HG03571 (cell line): ENCODE results near the gene TOMM7.

ENCODE experiments used
- ATAC-seq: cut with Tn5 transposase; IDR thresholded peaks from one replicate; pipeline ENCODE4 v1.9.1; 2021; ENCODE audit not compliant: unreplicated experiment

The TOMM7 gene

DNA sequence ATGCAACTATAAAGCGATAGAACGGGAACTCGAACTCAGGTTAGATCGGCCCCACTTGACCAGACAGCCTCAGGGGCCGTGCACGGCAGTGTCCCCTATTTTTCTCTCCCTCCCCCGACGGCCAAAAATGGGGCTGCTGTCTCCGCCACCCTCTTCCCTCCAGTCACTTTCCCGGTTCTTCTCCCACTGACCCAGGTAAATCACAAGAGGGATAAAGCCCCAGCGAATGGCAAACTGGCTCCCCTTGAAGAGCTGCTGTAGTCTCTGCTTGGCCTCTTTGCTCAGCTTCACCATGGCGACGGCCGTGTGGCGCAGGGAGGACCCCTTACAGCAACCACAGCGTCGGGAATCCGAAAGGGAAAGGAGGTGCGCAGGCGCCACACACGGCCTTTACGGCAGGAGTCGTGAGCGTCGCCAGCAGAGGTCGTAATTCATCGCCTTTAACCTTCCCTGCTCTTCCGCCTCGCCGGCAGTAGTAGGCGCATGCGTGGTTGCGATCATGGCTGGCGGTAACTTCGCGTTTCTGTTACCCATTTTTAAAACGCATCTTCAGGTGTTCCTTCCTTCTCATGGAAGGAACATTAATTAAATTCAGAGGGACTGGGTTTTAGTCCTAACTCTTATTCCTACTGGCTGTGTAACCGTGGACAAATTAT is at the start of gene TOMM7:
TOMM7 (minus strand) TSS at position 364 of the 656 bp plus-strand sequence; CDS start at position 294, 70 bp downstream.
- peak; percentile 74 for ATAC-seq

- ATAC-seq: peak; percentile 97
Measured at GRCh38 chr7:22872096-22872807, 49.6 kb upstream of the TOMM7 start.

DNA sequence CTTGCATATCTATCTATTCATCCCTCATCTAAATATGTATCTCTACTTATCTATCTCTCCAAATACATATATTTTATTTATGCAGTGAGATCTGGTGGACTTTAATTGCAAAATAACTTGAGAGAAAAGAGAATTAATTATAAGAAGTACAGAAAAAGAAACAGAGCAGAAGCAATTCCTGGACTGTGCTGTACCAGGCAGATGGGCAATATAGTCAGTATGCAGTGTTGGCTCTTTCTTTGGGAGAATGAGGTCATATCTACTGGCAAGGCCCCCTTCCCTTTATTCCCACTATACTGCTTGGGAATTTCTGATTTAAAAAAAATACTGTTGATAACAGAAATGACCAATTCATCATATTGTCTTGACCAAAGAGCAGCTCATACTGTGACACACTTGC is 49.0 kb upstream of the TOMM7 start:
- no peak for ATAC-seq

- ATAC-seq: no peak
Measured at GRCh38 chr7:22868509-22868908, 45.9 kb upstream of the TOMM7 start.

GRCh38 chr7:22867589-22867988 is 44.9 kb upstream of the TOMM7 start:
- ATAC-seq: no peak

- ATAC-seq: no peak
Measured at GRCh38 chr7:22867003-22867402, 44.4 kb upstream of the TOMM7 start.

- ATAC-seq: no peak
Measured at GRCh38 chr7:22865602-22865960, 42.9 kb upstream of the TOMM7 start.

DNA sequence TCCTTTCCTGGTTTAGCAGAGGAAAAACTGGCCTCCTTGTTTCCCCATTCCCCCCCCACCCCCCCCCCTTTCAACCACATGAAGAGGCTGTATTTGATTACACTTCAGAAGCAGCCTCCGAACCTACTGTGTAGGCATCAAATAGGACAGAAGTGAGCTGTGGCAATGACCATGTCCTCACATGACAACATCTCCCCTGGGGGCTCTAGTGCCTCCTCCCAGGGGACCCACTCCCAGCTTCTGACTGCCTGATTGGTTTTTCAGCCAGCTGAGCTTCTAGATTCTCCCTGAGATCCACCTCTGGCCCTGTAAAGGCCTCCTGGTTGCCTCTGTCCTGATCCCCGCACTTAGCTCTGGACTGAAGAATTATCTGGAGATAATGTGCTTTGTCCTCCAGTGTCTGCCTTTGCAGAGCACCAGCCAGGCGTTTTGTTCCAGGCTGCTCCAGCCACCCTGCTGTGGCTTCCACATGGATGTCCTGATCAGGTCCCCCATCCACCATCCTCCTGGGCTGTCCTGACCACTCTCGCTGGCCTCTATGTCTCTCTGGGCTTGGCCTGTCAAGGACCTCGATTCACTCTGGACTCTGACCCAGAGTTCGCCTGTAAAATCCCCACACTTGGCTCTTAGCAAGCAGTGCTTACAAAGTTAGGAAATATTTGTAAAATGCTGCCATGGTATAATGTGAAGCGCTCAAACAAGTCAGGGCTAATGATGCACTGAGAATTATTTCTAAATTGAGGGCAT is 42.4 kb upstream of the TOMM7 start:
- ATAC-seq: no peak

GRCh38 chr7:22864301-22864700 is 41.7 kb upstream of the TOMM7 start:
- no peak for ATAC-seq

- no peak for ATAC-seq
Measured at GRCh38 chr7:22863156-22863899, 40.7 kb upstream of the TOMM7 start.

DNA sequence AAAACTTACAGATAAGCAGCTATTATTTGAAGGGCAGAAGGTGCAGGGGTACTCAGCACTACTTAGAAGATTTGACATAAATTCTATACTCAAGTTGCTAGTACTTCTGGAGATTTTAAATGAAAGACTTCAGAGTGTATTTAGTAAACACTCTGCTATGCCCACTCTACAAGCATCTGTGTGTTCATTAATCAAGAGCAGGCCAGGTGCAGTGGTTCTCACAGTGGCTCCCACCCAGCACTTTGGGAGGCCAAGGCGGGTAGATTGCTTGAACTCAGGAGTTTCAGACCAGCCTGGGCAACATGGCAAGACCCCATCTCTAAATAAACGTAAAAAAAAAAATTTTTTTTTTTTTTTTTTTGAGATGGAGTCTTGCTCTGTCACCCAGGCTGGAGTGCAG is 38.9 kb upstream of the TOMM7 start:
- ATAC-seq: no peak

DNA sequence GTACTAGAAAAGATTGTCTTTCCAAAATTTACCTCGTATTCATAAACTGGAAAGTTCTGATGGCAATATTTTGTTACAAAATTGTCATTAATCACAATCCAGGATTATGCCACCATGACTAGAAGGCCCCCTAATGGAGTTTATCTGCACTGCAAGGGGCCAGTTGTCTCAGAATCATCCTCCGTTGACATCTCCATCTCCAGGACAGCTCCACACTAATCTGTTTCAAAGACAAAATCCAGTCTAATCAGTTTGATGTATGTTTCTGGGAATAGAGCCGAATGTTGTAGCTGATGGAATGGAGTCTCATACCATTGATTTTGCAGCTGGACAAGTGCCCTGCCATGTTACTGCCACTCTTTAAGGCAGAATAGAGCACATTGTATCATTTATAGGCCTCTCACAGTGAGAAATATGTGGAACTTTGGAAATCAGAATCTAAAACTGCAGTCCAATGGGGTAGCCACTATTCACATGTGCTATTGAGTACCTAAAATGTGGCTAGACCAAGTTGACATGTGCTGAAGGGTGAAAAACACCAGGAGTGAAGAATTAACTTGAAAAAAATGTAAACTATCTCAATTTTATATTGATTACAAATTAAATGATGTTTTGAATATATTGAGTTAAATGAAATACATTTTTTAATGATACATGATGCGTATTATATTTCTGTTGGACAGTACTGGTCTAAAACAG is 38.3 kb upstream of the TOMM7 start:
- ATAC-seq: no peak

DNA sequence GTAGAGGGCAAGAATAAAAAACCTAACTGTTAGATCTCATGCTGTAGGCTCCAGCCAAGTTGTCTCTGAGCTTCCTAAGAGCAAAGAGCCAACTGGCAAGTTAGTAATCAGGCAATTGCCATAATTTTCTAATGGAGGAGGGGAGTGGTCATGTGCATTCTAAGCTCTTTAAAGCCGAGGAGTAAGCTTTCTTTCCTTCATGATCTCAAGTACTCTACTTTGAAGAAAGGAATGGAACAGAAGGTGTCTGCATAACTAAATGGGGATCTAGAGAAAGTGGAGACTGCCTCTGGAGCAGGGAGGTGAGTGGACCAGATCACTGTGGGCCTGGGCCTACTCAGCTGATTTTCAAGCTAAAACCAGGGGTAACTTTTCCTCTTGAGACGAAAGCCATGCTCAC is 37.7 kb upstream of the TOMM7 start:
- no peak for ATAC-seq

DNA sequence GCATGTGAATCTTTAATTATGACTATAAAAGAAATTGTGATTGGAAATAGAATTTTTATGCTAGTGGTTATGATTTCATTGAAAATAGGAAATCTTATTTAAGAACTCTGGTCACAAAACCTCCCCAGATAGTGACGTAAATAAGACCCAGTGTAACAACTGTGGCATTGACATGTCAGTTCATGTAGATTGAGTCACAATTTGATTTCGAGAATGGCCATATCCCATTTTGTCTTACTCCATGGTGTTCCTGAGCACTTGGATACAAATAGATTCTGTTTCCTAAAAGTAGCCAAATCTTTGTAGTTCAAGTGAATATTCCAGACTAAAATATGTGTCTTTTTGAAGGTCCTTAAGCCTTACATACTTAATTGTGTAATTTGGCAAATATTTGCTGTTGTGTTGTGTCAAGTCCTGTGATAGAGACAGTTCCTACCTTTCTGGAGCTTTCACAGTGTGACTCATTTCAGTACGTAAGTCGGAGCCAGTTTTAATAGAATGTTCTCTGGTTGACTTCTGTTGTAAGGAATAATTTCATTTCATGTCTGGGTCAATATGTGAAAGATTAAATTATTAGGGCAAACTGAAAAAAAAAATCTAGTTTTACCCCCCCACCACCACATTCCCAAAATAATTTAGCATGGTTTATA is 37.1 kb upstream of the TOMM7 start:
- no peak for ATAC-seq

- no peak for ATAC-seq
Measured at GRCh38 chr7:22858640-22859561, 36.3 kb upstream of the TOMM7 start.

DNA sequence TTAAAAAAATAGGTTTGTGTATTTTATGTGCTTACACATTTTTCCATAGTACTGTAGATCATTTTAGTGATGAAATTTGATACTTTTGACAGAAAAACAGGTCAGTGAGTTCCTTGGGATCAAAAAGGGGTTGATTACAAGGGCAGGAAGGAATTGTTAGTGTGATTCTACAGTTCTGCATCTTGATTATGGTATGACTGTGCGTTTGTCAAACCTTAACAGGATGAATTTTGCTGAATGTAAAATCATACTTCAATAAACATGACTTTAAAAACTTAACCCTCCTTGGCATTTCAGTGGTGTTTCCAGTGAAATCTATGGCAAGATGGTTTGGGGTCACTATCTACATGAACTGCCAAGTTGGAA is 35.6 kb upstream of the TOMM7 start:
- ATAC-seq: no peak

- no peak for ATAC-seq
Measured at GRCh38 chr7:22856416-22856815, 33.8 kb upstream of the TOMM7 start.

DNA sequence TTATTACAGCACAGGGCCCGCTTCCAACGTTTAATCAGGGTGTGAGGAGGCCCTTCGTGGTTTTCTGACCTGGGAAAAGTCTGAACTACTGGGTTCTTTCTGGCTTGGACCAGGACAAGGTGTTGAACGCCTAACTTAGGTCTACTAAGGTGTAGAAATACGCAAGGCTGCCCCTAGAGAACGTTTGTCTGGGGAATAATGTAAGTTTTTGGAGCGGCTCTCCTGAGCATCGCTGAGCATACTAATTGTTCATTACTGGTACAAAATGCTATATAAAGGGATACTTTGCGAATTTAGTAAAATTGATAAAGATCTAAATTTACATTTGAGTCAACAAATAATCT is 32.4 kb upstream of the TOMM7 start:
- ATAC-seq: no peak
